Urothelium cell line (cell line): ENCODE data around the gene PRKAR1A.

Experiments used
- DNase-seq: peaks from one replicate; pipeline ENCODE4 v3.0.0; 2011; ENCODE audit warnings: low spot score, mixed read lengths
- FAIRE-seq: peaks from 2 replicates; lab custom pipeline; 2011; peaks lifted over from hg19 to GRCh38; lab: Jason Lieb, UNC

Gene PRKAR1A

DNA sequence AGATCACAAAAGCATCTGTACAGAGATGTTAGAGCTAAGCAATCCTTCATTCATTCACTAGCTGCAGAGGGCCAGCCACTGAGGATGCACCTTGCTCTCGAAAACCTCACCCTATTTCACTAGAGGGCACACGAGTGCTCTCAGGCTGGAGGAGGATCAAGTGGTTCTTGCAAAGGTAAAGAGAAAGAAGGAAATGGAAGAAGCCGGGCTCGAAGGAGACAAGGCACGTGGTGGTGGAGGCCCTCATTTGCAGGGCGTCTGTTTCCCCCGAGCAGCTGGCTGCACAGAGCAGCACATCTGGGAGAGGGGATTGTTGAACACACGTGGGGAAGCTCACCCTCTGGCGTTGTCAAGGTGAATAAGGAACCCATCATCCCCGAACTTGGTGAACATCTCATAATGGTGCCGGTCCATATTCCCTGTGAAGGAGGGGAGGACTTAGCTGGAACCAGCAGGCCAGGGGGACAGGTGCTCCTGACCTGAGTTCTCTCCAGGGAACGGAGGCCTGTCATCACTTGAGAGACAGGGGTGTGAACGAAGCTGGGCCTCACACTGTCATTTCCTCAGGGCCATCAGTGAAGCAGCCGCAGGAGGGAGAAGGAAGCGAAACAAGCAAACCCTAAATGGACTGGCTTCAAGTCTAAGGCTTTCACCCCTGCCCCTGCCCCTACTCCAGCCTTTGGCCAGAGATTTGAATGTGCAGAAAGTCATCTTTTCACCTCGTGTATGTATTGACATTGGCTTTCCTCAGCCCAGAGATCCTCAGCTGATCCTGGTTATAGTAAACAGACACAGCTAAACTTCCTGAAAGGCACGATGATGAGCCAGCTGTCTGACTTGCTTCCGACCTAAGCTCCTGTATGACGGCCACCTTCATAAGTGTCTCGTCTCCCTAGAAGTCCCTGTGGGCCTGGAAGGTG lies 27.6 kb downstream of the PRKAR1A start:
- DNase-seq (no peak), FAIRE-seq (no peak)

DNA sequence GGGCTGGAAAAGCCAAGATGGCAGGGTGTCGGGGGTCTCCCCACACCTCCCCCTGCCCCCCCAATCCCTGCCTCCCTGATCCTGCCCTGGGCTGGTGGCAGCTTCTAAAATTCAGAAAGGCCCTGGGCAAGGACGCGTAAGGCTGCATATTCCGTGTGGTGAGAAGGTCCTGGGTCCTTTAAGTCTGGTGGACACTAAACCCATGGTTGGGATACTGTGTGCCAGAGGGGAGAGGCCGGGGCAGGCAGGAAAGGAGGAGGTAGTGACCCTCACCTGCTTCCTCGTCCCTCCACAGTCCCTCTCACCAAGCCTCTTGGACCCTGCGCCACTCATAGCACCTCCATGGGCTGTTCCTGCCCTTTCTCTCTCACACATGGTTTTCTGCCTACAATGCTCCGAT lies 28.8 kb downstream of the PRKAR1A start:
- FAIRE-seq: no peak

DNA sequence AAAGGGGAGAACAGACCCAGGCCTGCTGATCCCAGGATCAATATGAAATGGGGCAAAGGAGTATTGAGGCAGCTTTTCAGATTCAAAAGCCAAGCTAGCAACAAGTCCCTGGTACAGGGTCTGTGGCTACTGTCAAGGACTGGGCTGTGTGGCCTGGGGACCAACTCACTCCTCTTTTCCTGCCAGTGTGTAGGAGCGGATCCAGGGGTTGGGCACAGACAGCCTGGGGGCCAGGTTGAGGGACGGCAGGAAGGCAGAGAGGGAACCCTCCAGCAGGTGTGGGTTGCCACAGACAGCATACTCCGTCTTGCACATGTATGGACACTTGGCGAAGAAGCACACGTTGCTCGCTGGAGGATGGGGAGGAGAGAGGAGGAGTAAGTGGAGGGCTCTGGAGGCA lies 29.6 kb downstream of the PRKAR1A start:
- no peak for DNase-seq
- no peak for FAIRE-seq

More for the DNA sequence above, 28.8 kb downstream of the PRKAR1A start:
- no peak for DNase-seq

DNA sequence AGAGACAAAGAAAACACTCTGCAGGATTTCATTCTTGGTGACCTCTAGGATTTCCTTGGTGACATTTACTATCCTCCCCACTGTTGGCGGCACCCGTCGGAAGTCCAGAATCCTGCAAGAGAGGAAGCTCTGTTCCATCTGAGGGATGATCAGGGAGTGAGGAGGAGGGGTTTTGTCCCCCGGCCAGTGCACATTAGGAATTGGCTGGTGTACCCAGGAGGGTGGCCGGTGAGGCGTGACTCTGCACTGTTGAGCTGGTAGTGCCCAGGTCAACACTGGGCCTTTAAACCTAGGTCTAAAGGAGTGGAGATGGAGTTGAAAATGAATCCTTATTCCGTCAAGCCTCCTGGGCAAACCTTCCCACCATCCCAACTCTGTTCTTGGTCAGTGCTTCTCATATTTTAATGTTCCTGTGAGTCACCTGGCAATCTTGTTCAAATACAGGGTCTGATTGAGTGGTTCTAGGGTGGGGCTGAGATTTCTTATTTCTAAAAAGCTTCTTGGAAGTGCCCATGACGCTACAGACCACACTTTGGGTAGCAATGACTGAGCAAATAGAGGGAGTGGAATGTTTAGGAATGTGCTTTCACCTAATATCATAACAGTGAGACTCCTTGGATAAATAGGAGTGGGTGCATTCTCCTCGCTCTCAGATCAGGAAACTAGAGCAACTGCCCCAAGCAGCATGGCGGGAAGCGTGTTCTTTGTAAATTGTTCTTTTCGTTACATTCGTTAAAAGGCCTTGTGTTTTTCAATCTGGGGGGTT lies 30.7 kb downstream of the PRKAR1A start:
- DNase-seq (no peak), FAIRE-seq (no peak)

DNA sequence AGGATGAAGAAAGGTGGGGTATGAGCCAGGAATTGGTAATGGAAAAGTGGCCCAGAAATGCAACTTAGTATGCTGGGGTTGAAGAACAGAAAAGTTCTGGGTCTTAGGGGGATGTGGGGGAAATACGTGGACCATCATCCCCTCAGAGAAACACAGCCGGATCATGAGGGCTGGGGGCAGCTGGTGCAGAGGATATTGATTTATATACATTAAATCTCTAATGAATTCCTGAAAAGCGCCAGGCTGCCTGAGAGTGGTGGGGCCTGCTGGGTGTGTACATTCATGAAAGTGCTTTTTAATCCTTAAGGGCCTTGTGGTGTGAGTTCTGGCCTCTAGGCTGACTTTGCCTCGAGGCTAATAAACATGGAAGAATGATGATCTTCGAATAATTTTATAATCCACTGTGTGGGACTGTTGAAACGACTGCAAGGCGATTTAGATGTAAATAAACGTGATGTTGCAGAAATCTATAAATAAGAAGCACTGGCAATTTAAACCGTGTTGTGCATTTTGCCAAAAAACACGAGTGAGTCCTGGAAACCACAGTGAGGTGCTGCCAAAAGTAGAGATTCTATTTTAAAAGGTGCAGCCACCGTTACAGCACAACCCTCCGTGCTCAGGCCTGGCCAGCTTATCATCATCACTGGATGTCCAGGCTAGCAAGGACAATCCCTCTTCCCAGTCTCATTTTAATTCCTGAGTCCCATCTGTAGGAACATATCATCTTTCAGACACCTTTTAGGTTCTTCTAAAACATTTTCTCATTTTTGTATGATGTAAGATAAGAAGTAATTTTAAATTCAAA lies 32.1 kb downstream of the PRKAR1A start:
- FAIRE-seq (no peak), DNase-seq (no peak)

- DNase-seq: no peak
- no peak for FAIRE-seq
Observed at GRCh38 chr17:68556551-68556950, 44.3 kb downstream of the PRKAR1A start.

GRCh38 chr17:68559316-68559715 lies 47.1 kb downstream of the PRKAR1A start:
- no peak for DNase-seq
- FAIRE-seq: no peak

DNA sequence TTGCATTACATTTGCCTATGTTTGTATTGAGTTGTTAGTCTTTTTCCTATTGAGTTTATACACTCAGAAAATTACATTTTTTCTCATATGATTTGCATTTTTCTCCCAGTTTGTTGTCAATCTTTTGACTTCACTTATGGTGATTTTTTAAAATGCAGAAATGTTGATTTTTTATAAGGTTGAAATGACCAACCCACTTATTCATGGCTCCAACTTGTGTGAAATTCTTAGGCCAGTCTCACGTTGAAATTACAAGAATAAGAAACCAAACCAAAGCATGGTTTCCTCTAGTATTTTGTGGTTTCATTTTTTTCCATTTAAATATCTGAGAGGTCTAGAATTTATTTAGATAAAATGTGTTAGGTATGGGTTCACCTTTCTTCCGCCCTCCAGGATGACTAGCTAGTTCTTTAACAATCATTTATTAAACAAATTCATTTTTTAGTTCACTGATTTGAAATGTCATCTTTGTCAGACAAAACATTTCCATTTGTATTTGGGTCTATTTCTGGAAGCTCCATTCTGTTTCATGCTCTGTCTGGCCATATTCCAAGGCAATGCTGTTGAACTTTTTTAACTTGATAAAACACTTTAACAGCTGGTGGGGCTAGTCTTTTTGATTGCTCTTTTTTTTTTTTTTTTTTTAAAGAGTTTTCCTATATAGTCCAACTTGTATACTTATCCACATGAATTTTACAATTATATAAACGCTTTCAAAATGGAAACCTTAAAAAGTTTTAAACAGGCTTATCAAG lies 48.9 kb downstream of the PRKAR1A start:
- FAIRE-seq (no peak), DNase-seq (no peak)

- FAIRE-seq: no peak
- no peak for DNase-seq
Observed at GRCh38 chr17:68562736-68563135, 50.5 kb downstream of the PRKAR1A start.

GRCh38 chr17:68564415-68565111 lies 52.3 kb downstream of the PRKAR1A start:
- no peak for FAIRE-seq
- DNase-seq: no peak

- DNase-seq (no peak), FAIRE-seq (no peak)
Observed at GRCh38 chr17:68565661-68566441, 53.6 kb downstream of the PRKAR1A start.

GRCh38 chr17:68566442-68566738 lies 54.2 kb downstream of the PRKAR1A start:
- FAIRE-seq (no peak), DNase-seq (no peak)

DNA sequence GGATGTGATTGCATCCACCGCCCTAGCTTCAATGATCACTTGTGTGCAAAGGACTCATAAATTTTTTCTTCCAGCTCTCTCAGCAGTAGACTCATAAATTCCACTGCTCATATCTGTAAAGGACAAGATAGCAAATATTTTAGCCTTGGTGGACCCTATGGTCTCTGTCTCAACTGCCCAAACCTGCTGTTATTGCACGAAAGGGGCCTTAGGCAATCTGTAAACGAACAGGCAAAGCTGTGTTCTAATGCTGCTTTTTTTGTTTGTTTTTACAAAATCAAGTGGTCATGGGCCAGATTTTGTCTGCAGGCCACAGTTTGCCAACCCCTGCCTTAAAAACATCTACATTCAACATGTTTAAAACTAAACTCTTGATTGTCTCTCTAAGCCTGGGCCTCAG lies 54.8 kb downstream of the PRKAR1A start:
- FAIRE-seq (no peak), DNase-seq (no peak)

DNA sequence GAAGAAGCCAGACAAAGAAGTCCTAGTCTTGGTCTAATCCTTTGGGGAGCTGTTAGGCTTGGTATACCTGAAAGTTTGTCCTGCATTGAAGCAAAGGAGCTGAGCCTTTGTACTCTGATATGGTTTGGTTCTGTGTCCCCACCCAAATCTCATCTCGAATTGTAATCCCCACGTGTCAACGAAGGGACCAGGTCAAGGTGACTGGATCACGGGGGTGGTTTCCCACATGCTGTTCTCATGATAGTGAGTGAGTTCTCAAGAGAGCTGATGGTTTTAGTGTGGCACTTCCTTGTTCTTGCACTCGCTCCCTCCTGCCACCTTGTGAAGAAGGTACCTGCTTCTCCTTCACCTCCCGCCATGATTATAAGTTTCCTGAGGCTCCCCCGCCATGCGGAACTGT lies 55.4 kb downstream of the PRKAR1A start:
- no peak for FAIRE-seq

DNA sequence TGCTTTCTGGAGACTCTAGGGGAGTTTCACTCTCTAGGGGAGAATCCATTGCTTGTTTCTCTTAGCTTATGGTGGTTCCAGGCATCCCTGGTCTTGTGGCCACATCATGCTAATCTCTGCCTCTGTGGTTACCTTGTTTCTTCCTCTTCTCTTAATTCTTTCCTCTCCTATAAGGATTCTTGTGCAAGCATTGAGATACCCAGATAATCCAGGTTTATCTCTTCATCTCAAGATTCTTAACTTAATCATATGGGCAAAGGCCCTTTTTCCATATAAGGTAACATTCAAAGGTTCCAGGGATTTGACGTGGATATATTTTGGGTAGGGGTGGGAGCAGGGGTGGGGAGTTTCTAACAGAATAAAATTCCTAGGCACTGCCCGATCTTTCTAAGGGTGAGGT lies 56.4 kb downstream of the PRKAR1A start:
- DNase-seq (no peak), FAIRE-seq (no peak)

More for the DNA sequence above, 55.4 kb downstream of the PRKAR1A start:
- no peak for DNase-seq

- FAIRE-seq (no peak), DNase-seq (no peak)
Observed at GRCh38 chr17:68569346-68569745, 57.1 kb downstream of the PRKAR1A start.

GRCh38 chr17:68570526-68570925 lies 58.3 kb downstream of the PRKAR1A start:
- no peak for FAIRE-seq
- no peak for DNase-seq

DNA sequence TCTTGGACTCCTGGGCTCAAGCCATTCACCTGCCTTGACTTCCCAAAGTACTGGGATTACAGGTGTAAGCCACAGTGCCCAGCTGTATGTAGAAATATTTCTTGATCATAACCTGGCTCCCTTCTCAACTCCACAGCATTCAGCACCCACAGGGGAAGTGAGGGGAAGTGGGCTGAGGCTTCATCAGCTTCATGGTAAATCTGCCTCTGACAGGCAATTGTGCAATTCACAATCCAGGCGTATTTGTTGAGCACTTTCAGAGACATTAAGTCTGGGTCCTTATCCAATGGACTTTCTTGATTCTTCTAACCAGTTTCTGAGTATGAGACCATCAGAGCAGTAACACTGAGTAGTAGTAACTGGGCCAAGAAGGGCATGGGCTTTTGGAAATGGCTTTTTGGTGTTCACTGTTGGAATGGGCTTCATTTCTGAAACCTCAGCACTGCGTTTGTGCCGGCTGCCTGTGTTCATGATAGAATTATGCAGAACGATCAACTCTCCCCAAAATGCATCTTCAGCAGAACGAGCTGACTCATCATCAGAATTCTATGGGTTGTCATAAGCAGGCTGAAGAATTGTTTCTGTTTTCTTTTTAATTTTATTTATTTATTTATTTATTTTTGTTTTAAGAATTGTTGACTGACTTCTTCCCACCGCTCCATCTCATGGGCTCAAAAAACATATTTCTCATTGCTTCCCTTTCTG lies 60.1 kb downstream of the PRKAR1A start:
- DNase-seq (no peak), FAIRE-seq (no peak)

- DNase-seq (no peak), FAIRE-seq (no peak)
Observed at GRCh38 chr17:68573338-68573737, 61.1 kb downstream of the PRKAR1A start.
